OCI-LY3 (cell line): ENCODE data around the gene RNH1.

Source experiments
- CTCF ChIP-seq: fragments of 200-600, 300-600 bp; sonication (generic); IDR thresholded peaks from 2 replicates; pipeline ENCODE4 v1.5.1; 2014; ENCODE audit warnings: antibody characterized with exemption, low read length, low read depth
- EZH2phosphoT487 ChIP-seq: fragments of 200-600 bp; shearing (Covaris generic); IDR thresholded peaks from 2 replicates; pipeline ENCODE4 v1.6.1; 2018; ENCODE audit warnings: antibody characterized with exemption, mixed run types, low read depth

- TF ChIP-seq CTCF (no peak), EZH2phosphoT487 (no peak)
These were observed 35.4 kb downstream of the RNH1 start for GRCh38 chr11:471468-472145.
